ENCODE results near the gene EVA1A.

The EVA1A gene

GRCh38 chr2:75558136-75558535 lies 2.6 kb downstream of the EVA1A start:
- no peaks in the 10 kb centered on the region for H3F3A ChIP-seq (ENCODE audit: control insufficient read depth, insufficient read depth)
- no peaks in the 10 kb centered on the region for H3K36me3 ChIP-seq (ENCODE audit: control insufficient read depth, low read length)
- H3K9me2 ChIP-seq (replicated peaks; ENCODE audit: control insufficient read depth, low read length): no peaks in the 10 kb centered on the region
- H3K79me2 ChIP-seq (ENCODE audit: control insufficient read depth, low read length): no peaks in the 10 kb centered on the region
- no peak overlapping the region for H3K27ac ChIP-seq (ENCODE audit: low read depth, low read length)
- H3K4me2 ChIP-seq (ENCODE audit: low read length): no peak overlapping the region
- H3K9me3 ChIP-seq (ENCODE audit: control insufficient read depth, insufficient read depth, low read length): no peaks in the 10 kb centered on the region
- H3K27me3 ChIP-seq (ENCODE audit: control insufficient read depth, low read length): no peaks in the 10 kb centered on the region
- H3K4me3 ChIP-seq (ENCODE audit: low read length): no peak overlapping the region
- TF ChIP-seq, protein P1, sequence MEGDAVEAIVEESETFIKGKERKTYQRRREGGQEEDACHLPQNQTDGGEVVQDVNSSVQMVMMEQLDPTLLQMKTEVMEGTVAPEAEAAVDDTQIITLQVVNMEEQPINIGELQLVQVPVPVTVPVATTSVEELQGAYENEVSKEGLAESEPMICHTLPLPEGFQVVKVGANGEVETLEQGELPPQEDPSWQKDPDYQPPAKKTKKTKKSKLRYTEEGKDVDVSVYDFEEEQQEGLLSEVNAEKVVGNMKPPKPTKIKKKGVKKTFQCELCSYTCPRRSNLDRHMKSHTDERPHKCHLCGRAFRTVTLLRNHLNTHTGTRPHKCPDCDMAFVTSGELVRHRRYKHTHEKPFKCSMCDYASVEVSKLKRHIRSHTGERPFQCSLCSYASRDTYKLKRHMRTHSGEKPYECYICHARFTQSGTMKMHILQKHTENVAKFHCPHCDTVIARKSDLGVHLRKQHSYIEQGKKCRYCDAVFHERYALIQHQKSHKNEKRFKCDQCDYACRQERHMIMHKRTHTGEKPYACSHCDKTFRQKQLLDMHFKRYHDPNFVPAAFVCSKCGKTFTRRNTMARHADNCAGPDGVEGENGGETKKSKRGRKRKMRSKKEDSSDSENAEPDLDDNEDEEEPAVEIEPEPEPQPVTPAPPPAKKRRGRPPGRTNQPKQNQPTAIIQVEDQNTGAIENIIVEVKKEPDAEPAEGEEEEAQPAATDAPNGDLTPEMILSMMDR (IDR thresholded peaks at IDR 0.05; ENCODE audit: low read depth, low read length, poor library complexity, severe bottlenecking): no peak
- no peak for TF ChIP-seq EZH2phosphoT487 (IDR thresholded peaks at IDR 0.05; ENCODE audit: borderline replicate concordance, low read length)
- H3K4me1 ChIP-seq (ENCODE audit: control insufficient read depth, low read length): no peaks in the 10 kb centered on the region
- H4K20me1 ChIP-seq (ENCODE audit: control insufficient read depth, insufficient read depth, low read depth, low read length): no peaks in the 10 kb centered on the region

DNA sequence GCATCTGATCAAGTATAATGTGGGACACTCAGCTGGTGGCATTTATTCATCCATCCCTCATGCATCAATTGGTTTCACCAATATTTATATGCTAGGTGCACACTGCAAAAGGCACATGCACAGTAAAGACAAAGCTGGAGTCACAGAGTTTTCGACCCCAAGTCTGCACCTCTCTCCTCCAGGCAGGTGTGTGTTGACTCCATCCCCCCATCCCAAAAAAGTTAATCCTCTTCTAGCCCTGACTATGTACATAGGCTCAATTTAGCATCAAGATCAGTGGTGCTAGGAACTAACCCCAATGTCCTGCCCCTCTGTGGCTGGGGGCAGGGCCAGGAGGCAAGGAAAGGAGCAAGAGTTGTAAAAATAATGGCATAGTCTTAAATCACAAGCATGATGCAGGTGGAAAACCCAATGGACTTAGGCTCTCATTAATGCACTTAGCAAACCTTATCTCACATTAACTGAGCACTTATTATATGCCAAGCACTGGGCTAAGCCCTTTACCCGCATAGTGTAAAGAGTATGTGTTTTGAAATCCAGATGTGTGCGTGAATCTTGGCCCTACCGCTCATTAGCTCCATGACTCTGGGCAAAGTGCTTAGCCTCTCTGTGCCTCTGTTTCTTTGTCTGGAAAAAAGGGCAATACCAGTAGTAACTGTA lies 3.1 kb downstream of the EVA1A start:
- TF ChIP-seq, protein P1 (IDR thresholded peaks at IDR 0.05; ENCODE audit: low read depth, low read length, poor library complexity, severe bottlenecking): no peak
- TF ChIP-seq EZH2phosphoT487 (IDR thresholded peaks at IDR 0.05; ENCODE audit: borderline replicate concordance, low read length): no peak
- H3K36me3 ChIP-seq (ENCODE audit: control insufficient read depth, low read length): no peaks in the 10 kb centered on the region
- H3K4me1 ChIP-seq (ENCODE audit: control insufficient read depth, low read length): no peaks in the 10 kb centered on the region
- H3K79me2 ChIP-seq (ENCODE audit: control insufficient read depth, low read length): no peaks in the 10 kb centered on the region
- H3K4me3 ChIP-seq (ENCODE audit: low read length): no peak overlapping the region
- H3K9me2 ChIP-seq (replicated peaks; ENCODE audit: control insufficient read depth, low read length): no peaks in the 10 kb centered on the region
- H3K4me2 ChIP-seq (ENCODE audit: low read length): no peak overlapping the region
- no peaks in the 10 kb centered on the region for H3F3A ChIP-seq (ENCODE audit: control insufficient read depth, insufficient read depth)
- no peaks in the 10 kb centered on the region for H3K27me3 ChIP-seq (ENCODE audit: control insufficient read depth, low read length)
- H3K9me3 ChIP-seq (ENCODE audit: control insufficient read depth, insufficient read depth, low read length): no peaks in the 10 kb centered on the region
- H4K20me1 ChIP-seq (ENCODE audit: control insufficient read depth, insufficient read depth, low read depth, low read length): no peaks in the 10 kb centered on the region
- no peak overlapping the region for H3K27ac ChIP-seq (ENCODE audit: low read depth, low read length)

GRCh38 chr2:75556679-75557366 lies 3.9 kb downstream of the EVA1A start:
- H3K9me3 ChIP-seq (ENCODE audit: control insufficient read depth, insufficient read depth, low read length): no peaks in the 10 kb centered on the region
- no peaks in the 10 kb centered on the region for H3K4me1 ChIP-seq (ENCODE audit: control insufficient read depth, low read length)
- H3K9me2 ChIP-seq (replicated peaks; ENCODE audit: control insufficient read depth, low read length): no peaks in the 10 kb centered on the region
- H3K4me3 ChIP-seq (ENCODE audit: low read length): no peak overlapping the region
- no peaks in the 10 kb centered on the region for H3K36me3 ChIP-seq (ENCODE audit: control insufficient read depth, low read length)
- no peaks in the 10 kb centered on the region for H4K20me1 ChIP-seq (ENCODE audit: control insufficient read depth, insufficient read depth, low read depth, low read length)
- H3K79me2 ChIP-seq (ENCODE audit: control insufficient read depth, low read length): no peaks in the 10 kb centered on the region
- TF ChIP-seq, protein P1 (IDR thresholded peaks at IDR 0.05; ENCODE audit: low read depth, low read length, poor library complexity, severe bottlenecking): no peak
- TF ChIP-seq EZH2phosphoT487 (IDR thresholded peaks at IDR 0.05; ENCODE audit: borderline replicate concordance, low read length): no peak
- no peaks in the 10 kb centered on the region for H3F3A ChIP-seq (ENCODE audit: control insufficient read depth, insufficient read depth)
- H3K27me3 ChIP-seq (ENCODE audit: control insufficient read depth, low read length): no peaks in the 10 kb centered on the region
- H3K4me2 ChIP-seq (ENCODE audit: low read length): no peak overlapping the region
- H3K27ac ChIP-seq (ENCODE audit: low read depth, low read length): no peak overlapping the region

Measured in DOHH2 (cell line).